Common myeloid progenitor, CD34-positive (primary cell): ENCODE data around the gene LAMA5.

Experiments
- CTCF ChIA-PET: fragments of 350-600 bp; sonication (Branson Sonifier 250); formaldehyde crosslinking; loops from one replicate; lab custom pipeline; 2021; ENCODE audit warnings: antibody characterized with exemption; lab: Charles Lee
- POLR2A ChIA-PET: fragments of 350-600 bp; sonication (Branson Sonifier 250); formaldehyde crosslinking; loops from one replicate; lab custom pipeline; 2021; ENCODE audit warnings: antibody characterized with exemption; lab: Charles Lee
- DNase-seq, 3 donors: peaks; one replicate each; pipeline versions ENCODE4 v3.0.0 to v3.0.0-alpha.2; 2013
- H3K27ac ChIP-seq, 2 experiments: 1 replicate in 1 of 2; 2 replicates in 1 of 2; pipeline ENCODE4 v1.7.0; 2013; ENCODE audit warnings: inconsistent platforms in 2 of 2, low read length in 2 of 2, mild to moderate bottlenecking in 2 of 2, low read depth in 1 of 2, moderate library complexity in 1 of 2; ENCODE audit not compliant: severe bottlenecking in 2 of 2, insufficient read depth in 1 of 2, poor library complexity in 1 of 2
- H3K27me3 ChIP-seq, 5 experiments: replicated peaks in 2 of 5; 1 replicate in 3 of 5; 2 replicates in 2 of 5; pipeline versions ENCODE4 v1.6.1 to v1.7.0; 2013; ENCODE audit warnings: low read length in 4 of 5, mild to moderate bottlenecking in 2 of 5, moderate library complexity in 2 of 5, inconsistent platforms in 1 of 5; ENCODE audit not compliant: insufficient read depth in 5 of 5, control insufficient read depth in 4 of 5
- H3K36me3 ChIP-seq, 4 experiments: 1 replicate in 2 of 4; 2 replicates in 2 of 4; pipeline versions ENCODE4 v1.6.1 to v1.7.0; 2013; ENCODE audit warnings: low read length in 3 of 4, control low read depth in 1 of 4, mild to moderate bottlenecking in 1 of 4; ENCODE audit not compliant: control insufficient read depth in 4 of 4, insufficient read depth in 4 of 4
- H3K4me1 ChIP-seq, 4 experiments: 1 replicate in 3 of 4; 2 replicates in 1 of 4; pipeline versions ENCODE4 v1.6.1 to v1.7.1; 2013; ENCODE audit warnings: low read length in 3 of 4, mild to moderate bottlenecking in 3 of 4, control low read depth in 1 of 4, inconsistent platforms in 1 of 4, moderate library complexity in 1 of 4; ENCODE audit not compliant: control insufficient read depth in 4 of 4, insufficient read depth in 4 of 4; ENCODE audit errors: control extremely low read depth in 1 of 4
- H3K4me3 ChIP-seq, 7 experiments: 1 replicate in 4 of 7; 2 replicates in 3 of 7; pipeline versions ENCODE4 v1.5.1 to v1.7.0; 2013; ENCODE audit warnings: mild to moderate bottlenecking in 7 of 7, low read length in 6 of 7, moderate library complexity in 6 of 7, inconsistent platforms in 2 of 7, low read depth in 2 of 7, control low read depth in 1 of 7; ENCODE audit not compliant: insufficient read depth in 4 of 7, control insufficient read depth in 1 of 7; ENCODE audit errors: extremely low read depth in 1 of 7
- H3K9me3 ChIP-seq, 5 experiments: 1 replicate in 4 of 5; 2 replicates in 1 of 5; pipeline versions ENCODE4 v1.6.1 to v1.7.1; 2013; ENCODE audit warnings: low read length in 4 of 5, mild to moderate bottlenecking in 2 of 5, inconsistent platforms in 1 of 5, low read depth in 1 of 5, moderate library complexity in 1 of 5; ENCODE audit not compliant: control insufficient read depth in 4 of 5, insufficient read depth in 2 of 5; ENCODE audit errors: control extremely low read depth in 1 of 5
- WGBS: methylation state at CpG from one replicate; pipeline ENCODE4 v1.1.5; 2013; ENCODE audit not compliant: insufficient coverage; 5-methylcytosine and 5-hydroxymethylcytosine counted together

LAMA5 gene

DNA sequence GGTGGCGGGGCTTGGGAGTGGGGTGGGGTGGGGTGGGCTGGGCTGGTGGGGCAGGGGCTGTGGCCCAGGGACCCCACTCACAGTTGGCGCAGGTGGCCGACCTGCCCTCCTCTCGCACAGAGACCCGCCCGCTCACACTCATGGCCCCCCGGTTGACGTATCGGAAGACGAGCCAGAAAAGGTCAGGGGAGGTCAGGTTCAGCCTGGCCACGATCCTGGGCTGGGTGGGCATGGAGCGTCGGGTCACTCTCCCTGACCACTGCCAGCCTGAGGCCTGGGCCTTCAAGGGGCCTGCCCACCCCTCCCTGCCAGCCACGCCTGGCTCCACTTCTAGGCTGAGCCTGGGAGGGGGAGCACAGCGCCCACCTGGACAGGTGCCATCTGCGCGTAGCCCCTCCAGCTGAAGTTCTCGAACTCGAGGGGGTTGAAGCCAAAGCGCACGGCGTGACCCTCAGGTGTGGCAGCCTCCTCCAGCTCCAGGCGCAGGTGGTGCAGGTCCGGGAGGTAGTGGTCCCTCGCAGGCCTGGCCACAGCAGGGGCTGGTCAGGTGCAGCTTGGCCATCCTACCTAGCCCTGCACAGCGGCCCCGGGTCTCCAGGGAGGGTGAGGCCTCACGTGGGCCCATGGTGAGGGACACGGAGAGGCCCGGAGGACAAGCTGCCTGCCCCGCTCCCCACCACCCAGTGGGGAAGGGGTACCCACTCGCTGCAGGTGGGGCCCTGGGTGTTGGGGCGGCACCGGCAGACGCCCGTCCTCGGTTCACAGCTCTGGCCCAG is 33.1 kb downstream of the LAMA5 start:
- no peaks in the 10 kb centered on the region for H3K9me3 ChIP-seq
- no peak overlapping the region for H3K27ac ChIP-seq
- ChIA-PET CTCF (interaction anchor here (0.5 to 0.6 kb wide), 2 partner anchors 11 to 343 kb away, joined by 3 to 4 read pairs; no protein-coding TSS in a partner anchor), POLR2A (no interaction called here)
- no peak for DNase-seq
- no peak overlapping the region for H3K4me3 ChIP-seq
- no peaks in the 10 kb centered on the region for H3K27me3 ChIP-seq
- H3K4me1 ChIP-seq: no peaks in the 10 kb centered on the region
- H3K36me3 ChIP-seq: no peaks in the 10 kb centered on the region
- 92% methylated on average over 28 of the region's 37 CpGs for WGBS

DNA sequence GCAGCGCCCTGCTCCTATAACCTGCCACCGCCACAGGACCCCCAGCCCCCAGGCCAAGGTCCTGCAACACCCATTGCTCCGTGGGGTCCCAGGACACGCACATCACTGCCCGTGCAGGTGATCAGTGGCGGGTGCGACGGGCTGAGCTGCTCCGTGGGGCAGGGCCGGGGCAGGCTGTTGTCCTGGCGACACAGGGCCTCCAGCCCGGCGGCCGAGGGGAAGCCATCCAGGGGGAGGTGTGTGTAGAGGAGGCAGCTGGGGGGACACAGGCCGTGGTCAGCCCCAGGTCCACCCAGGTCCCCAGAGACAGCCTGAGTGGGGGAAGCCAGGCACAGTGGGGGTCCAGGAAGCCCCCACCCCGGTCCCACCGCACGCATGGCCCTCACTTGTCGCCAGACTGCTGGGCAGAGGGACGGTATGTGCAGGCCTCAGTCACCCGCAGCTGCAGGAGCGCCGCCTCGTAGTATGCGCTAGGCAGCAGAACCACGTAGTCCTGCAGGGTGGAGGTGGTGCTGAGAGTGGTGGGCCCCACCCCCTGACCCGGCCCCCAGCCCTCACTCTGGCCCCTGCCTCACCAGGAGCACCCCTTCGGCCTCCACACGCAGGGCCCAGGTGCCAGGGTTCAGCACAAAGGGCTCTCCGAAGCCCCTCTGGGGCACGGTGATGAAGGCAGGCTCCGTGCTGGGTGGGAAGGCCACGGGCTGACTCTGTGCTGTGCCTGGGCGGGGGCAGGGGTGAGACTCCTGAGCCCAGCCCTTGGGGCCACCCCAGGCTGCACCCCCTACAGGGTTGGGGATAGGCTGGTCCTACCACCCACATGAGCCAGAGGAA is 33.9 kb downstream of the LAMA5 start:
- H3K27me3 ChIP-seq: no peaks in the 10 kb centered on the region
- ChIA-PET POLR2A (no interaction called here), CTCF (interaction anchor here (0.5 kb wide), 1 partner anchor 12 kb away, joined by 4 read pairs; no protein-coding TSS in a partner anchor)
- H3K4me3 ChIP-seq: no peak overlapping the region
- no peak for DNase-seq
- H3K36me3 ChIP-seq: no peaks in the 10 kb centered on the region
- H3K4me1 ChIP-seq: no peaks in the 10 kb centered on the region
- no peak overlapping the region for H3K27ac ChIP-seq
- H3K9me3 ChIP-seq: no peaks in the 10 kb centered on the region
- 96% methylated on average over 17 of the region's 34 CpGs for WGBS

DNA sequence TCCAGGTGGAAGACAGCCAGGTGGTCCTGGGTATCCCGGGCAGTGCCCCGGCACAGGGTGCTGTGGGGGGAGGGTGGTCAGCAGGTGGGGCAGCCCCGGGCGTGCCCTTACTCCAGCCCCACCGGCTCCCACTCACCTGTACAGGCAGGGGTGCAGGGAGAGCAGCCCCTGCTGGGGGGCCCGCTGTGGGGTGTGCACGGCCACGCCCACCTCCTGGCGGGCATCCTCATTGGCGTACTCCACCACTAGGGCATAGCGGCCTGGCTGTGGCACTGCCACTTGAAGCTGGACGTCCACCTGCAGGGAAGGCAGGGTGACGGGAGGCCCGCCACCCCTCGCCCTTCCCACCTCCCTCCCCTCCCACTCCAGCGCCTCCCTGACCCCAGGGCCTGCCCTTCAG is 34.7 kb downstream of the LAMA5 start:
- no peak overlapping the region for H3K27ac ChIP-seq
- H3K27me3 ChIP-seq: no peaks in the 10 kb centered on the region
- POLR2A ChIA-PET: no interaction called here
- no peak for DNase-seq
- CTCF ChIA-PET: no interaction called here
- H3K36me3 ChIP-seq: no peaks in the 10 kb centered on the region
- H3K4me1 ChIP-seq: no peaks in the 10 kb centered on the region
- H3K9me3 ChIP-seq: no peaks in the 10 kb centered on the region
- WGBS: 88% methylated on average over 6 of the region's 16 CpGs
- H3K4me3 ChIP-seq: no peak overlapping the region

DNA sequence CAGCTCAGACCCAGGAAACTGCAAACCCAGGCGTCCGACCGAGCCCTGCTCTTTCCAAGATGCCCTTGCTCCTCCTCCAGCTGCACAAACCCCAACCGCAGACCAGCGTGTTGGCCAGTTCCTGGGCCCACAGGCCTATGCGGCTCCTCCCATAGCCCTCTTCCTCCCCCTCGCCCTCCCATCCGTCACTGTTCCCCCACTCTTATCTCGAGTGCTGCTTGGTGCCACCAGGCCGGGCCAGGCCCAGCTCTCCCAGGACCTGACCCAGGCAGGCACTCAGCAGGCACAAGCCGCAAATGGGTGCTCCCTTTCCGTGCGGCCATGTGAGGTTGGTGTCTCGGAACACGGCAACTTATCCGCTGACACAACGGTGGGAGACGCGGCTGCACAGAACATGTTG is 35.8 kb downstream of the LAMA5 start:
- Histone ChIP-seq H3K36me3 (no peaks in the 10 kb centered on the region), H3K9me3 (no peaks in the 10 kb centered on the region), H3K27me3 (no peaks in the 10 kb centered on the region), H3K4me1 (no peaks in the 10 kb centered on the region), H3K27ac (no peak overlapping the region), H3K4me3 (no peak overlapping the region)
- 97% methylated on average over 18 of the region's 19 CpGs for WGBS
- no peak for DNase-seq
- POLR2A ChIA-PET: no interaction called here
- CTCF ChIA-PET: no interaction called here

DNA sequence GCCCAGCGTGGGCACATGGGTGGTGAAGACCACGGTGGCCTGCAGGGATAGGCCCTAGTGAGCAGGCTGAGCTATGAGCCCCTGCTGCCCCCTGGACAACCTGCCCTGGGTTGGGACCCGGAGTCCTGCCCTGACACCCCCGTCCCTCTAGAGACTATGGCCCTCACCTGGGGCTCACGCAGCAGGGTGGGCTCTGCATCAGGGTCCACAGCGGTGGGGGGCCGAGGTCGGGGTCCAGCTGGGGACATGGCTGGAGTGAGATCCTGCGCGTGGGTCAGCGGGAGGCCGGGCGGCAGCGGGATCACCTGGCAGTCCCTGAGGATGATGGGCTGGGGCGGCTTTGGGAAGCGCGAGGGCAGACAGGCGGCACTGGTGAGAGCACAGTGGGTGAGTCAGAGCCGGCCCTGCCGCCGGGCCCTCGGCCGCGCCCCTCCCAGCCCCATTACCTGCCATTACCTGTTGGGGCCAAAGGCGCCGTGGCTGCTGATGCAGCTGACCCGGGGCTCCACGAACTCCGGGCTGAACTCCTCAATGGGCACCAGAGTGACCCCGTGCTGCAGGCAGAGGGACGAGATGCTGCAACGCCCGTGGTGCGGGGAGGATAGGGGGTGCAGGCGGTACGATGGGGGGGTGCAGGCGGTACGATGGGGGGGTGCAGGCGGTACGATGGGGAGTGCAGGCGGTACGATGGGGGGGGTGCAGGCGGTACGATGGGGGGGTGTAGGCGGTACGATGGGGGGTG is 36.4 kb downstream of the LAMA5 start:
- Histone ChIP-seq H3K27me3 (no peaks in the 10 kb centered on the region), H3K4me3 (no peak overlapping the region), H3K9me3 (no peaks in the 10 kb centered on the region), H3K4me1 (no peaks in the 10 kb centered on the region), H3K27ac (no peak overlapping the region), H3K36me3 (no peaks in the 10 kb centered on the region)
- ChIA-PET CTCF (no interaction called here), POLR2A (no interaction called here)
- 94% methylated on average over 27 of the region's 46 CpGs for WGBS
- DNase-seq: no peak

DNA sequence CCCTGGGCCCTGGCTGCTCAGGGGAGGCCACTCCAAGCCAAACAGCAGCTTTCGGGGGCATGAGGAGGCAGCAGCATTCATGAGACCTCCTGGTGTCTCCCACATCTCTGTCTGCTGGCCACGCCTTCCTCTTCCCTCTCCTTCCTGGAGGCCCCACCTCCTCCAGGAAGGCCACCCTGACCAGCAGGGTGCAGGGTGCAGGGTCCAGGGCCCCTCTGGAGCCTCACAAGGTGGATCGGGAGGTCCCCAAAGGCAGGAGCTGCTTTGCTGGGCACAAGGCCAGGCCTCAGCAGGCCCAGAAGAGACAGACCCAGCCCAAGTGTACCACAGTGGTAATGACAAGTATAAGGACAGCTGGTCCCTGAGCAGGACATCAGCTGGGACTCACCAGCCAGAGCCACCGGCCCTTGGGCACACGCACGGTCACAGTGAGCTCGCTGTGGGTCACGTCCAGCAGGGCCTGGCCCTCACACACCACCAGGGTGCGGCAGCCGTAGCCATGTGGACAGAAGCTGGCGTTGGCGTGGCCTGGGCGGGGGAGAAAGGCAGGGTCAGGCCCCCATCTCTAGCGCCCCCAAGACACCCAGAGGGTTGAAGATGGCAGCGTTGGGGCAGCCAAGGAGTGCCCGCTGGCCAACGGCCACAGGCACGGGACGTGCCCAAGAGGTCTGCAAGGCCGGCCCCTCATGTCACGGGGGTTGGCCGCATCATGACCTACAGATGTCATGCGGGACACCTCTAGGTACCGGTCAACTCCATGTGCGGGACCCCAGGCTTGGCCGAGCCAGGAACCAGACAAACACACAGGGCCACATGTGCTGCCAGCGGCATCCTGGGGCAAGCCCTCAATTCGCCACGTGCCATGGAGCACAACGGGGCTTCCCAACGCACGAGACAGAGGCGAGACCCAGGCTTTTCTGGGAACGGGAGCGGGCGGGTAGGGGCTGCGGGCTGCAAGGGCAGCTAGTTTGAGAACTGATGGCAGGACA is 37.4 kb downstream of the LAMA5 start:
- POLR2A ChIA-PET: no interaction called here
- Histone ChIP-seq H3K4me3 (no peak overlapping the region), H3K4me1 (no peaks in the 10 kb centered on the region), H3K36me3 (no peaks in the 10 kb centered on the region), H3K27ac (no peak overlapping the region), H3K27me3 (no peaks in the 10 kb centered on the region), H3K9me3 (peaks cover 0 to 2% (median 0%) of the 10 kb centered on the region in 5 experiments)
- 98% methylated on average over 35 of the region's 37 CpGs for WGBS
- DNase-seq: no peak
- CTCF ChIA-PET: interaction anchor here (0.8 kb wide), 1 partner anchor 27 kb away, joined by 3 read pairs; no protein-coding TSS in a partner anchor
